ENCODE measurements around the gene RALB. TPM values are rescaled to one million over a fixed set of nuclear protein-coding genes. Genes with fewer than 3 reads are reported as not detected.

The RALB gene
- total RNA-seq, 1 experiment from 2014 or later: 17.1 TPM

DNA sequence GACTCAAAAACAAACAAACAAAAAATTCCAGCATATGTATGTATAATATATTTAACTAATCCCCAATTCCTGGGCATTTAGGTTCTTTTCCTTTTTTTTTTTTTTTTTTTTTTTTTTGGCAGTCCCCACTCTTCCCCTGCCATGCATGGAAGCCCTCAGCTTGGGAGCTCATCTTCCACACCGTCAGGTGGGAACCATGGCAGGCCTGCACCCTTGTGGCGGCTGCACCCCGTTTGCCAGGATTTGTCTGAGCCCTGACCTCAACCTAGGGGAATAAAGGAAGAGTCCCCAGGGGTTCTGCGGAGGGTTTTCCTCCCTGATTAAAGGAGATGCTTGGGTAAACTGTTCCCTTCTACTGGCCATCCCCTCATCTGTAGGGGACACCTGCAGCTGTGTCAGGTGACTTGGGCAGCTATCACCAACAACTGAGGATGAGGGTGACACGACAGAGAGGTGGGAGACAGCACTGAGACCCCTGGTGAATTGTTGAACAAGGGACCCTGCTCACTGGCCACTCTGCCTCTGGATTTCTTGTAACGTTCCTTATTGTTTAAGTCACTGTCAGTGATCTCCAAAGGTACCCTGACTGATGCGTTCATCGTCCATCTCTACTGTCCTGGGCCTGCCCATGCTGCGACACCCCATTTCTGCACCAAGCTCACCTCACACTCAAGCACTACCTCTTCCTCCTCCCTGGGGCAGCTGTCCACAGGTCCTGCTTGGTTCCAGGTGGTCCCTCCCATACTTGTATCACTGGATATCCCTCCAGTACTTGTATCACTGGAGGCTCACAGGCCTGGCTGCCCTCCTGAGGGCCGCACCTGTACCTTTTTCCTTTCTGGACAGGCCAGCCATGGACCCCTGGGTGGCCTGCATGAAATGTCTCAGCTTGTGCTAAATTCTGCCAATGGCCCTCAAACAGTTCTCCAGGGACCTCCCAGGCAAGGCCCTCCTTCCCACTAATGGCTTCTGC is 44.0 kb upstream of the RALB start (continued):
- TF ChIP-seq, protein P1, sequence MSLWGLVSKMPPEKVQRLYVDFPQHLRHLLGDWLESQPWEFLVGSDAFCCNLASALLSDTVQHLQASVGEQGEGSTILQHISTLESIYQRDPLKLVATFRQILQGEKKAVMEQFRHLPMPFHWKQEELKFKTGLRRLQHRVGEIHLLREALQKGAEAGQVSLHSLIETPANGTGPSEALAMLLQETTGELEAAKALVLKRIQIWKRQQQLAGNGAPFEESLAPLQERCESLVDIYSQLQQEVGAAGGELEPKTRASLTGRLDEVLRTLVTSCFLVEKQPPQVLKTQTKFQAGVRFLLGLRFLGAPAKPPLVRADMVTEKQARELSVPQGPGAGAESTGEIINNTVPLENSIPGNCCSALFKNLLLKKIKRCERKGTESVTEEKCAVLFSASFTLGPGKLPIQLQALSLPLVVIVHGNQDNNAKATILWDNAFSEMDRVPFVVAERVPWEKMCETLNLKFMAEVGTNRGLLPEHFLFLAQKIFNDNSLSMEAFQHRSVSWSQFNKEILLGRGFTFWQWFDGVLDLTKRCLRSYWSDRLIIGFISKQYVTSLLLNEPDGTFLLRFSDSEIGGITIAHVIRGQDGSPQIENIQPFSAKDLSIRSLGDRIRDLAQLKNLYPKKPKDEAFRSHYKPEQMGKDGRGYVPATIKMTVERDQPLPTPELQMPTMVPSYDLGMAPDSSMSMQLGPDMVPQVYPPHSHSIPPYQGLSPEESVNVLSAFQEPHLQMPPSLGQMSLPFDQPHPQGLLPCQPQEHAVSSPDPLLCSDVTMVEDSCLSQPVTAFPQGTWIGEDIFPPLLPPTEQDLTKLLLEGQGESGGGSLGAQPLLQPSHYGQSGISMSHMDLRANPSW (CRISPR knock-in tag; conservative IDR thresholded peaks at IDR 0.05; ENCODE audit: low read depth): no peak
- TF ChIP-seq CREB1 (CRISPR knock-in tag; IDR thresholded peaks at IDR 0.05) (no peak), OVOL2 (CRISPR knock-in tag; IDR thresholded peaks at IDR 0.05; ENCODE audit: borderline replicate concordance) (no peak), ESRRA (CRISPR knock-in tag; IDR thresholded peaks at IDR 0.05; ENCODE audit: borderline replicate concordance) (no peak), MYBL2 (CRISPR knock-in tag; IDR thresholded peaks at IDR 0.05) (no peak)
- TF ChIP-seq, protein P2, sequence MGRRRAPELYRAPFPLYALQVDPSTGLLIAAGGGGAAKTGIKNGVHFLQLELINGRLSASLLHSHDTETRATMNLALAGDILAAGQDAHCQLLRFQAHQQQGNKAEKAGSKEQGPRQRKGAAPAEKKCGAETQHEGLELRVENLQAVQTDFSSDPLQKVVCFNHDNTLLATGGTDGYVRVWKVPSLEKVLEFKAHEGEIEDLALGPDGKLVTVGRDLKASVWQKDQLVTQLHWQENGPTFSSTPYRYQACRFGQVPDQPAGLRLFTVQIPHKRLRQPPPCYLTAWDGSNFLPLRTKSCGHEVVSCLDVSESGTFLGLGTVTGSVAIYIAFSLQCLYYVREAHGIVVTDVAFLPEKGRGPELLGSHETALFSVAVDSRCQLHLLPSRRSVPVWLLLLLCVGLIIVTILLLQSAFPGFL (CRISPR knock-in tag; IDR thresholded peaks at IDR 0.05; ENCODE audit: borderline replicate concordance): no peak
- TF ChIP-seq, protein P3, sequence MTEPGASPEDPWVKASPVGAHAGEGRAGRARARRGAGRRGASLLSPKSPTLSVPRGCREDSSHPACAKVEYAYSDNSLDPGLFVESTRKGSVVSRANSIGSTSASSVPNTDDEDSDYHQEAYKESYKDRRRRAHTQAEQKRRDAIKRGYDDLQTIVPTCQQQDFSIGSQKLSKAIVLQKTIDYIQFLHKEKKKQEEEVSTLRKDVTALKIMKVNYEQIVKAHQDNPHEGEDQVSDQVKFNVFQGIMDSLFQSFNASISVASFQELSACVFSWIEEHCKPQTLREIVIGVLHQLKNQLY (CRISPR knock-in tag; IDR thresholded peaks at IDR 0.05): no peak
- TF ChIP-seq, protein P4, sequence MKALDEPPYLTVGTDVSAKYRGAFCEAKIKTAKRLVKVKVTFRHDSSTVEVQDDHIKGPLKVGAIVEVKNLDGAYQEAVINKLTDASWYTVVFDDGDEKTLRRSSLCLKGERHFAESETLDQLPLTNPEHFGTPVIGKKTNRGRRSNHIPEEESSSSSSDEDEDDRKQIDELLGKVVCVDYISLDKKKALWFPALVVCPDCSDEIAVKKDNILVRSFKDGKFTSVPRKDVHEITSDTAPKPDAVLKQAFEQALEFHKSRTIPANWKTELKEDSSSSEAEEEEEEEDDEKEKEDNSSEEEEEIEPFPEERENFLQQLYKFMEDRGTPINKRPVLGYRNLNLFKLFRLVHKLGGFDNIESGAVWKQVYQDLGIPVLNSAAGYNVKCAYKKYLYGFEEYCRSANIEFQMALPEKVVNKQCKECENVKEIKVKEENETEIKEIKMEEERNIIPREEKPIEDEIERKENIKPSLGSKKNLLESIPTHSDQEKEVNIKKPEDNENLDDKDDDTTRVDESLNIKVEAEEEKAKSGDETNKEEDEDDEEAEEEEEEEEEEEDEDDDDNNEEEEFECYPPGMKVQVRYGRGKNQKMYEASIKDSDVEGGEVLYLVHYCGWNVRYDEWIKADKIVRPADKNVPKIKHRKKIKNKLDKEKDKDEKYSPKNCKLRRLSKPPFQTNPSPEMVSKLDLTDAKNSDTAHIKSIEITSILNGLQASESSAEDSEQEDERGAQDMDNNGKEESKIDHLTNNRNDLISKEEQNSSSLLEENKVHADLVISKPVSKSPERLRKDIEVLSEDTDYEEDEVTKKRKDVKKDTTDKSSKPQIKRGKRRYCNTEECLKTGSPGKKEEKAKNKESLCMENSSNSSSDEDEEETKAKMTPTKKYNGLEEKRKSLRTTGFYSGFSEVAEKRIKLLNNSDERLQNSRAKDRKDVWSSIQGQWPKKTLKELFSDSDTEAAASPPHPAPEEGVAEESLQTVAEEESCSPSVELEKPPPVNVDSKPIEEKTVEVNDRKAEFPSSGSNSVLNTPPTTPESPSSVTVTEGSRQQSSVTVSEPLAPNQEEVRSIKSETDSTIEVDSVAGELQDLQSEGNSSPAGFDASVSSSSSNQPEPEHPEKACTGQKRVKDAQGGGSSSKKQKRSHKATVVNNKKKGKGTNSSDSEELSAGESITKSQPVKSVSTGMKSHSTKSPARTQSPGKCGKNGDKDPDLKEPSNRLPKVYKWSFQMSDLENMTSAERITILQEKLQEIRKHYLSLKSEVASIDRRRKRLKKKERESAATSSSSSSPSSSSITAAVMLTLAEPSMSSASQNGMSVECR (CRISPR knock-in tag; IDR thresholded peaks at IDR 0.05; ENCODE audit: borderline replicate concordance): no peak
- TF ChIP-seq, protein P5, sequence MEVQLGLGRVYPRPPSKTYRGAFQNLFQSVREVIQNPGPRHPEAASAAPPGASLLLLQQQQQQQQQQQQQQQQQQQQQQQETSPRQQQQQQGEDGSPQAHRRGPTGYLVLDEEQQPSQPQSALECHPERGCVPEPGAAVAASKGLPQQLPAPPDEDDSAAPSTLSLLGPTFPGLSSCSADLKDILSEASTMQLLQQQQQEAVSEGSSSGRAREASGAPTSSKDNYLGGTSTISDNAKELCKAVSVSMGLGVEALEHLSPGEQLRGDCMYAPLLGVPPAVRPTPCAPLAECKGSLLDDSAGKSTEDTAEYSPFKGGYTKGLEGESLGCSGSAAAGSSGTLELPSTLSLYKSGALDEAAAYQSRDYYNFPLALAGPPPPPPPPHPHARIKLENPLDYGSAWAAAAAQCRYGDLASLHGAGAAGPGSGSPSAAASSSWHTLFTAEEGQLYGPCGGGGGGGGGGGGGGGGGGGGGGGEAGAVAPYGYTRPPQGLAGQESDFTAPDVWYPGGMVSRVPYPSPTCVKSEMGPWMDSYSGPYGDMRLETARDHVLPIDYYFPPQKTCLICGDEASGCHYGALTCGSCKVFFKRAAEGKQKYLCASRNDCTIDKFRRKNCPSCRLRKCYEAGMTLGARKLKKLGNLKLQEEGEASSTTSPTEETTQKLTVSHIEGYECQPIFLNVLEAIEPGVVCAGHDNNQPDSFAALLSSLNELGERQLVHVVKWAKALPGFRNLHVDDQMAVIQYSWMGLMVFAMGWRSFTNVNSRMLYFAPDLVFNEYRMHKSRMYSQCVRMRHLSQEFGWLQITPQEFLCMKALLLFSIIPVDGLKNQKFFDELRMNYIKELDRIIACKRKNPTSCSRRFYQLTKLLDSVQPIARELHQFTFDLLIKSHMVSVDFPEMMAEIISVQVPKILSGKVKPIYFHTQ (CRISPR knock-in tag; IDR thresholded peaks at IDR 0.05): no peak

DNA sequence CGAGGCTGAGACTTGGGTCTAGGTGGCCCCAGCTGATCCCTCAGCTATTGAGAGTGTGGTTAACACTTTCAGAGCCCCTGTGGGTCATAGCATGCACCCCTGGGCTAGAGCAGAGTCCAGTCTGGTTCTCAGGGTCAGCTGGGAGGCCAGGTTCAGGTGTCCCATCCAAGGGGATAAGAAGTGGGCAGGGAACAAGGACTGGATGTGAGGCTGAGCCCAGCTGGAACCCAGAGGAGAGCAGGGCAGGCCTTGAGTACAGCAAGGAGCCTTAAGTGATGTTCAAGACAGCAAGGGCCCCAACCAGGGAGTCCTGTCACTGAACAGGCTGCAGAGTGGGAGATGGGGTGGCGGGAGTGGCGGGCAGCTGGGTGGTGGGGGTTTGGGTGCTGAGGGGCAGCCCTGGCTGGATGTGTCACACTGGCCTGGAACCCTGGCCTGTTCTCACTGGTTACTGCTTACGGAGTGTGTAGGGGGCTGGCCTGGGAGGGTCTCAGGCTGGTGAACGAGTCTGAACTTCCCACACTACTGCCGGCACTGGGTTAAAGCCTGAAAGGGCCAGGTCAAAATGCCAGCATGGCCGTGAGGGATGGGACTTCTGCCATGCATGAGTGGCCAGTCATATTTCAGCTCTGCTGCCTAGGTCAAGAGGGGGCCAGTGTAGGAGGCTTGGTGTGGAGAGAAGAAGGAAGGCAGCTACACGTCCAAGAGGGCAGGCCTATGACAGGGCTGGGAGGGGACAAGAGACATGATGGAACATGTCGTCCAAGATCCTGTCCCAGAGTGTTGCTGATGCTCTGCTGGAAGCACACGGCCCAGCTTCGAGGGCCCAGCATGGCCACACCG is 43.0 kb upstream of the RALB start:
- Mint-ChIP-seq H3K4me1 (peaks cover 4% of the 10 kb centered on the region), H3K27ac (no peak overlapping the region), H3K9me3 (no peaks in the 10 kb centered on the region), H3K27me3 (ENCODE audit: low read depth) (no peaks in the 10 kb centered on the region), H3K4me3 (no peak overlapping the region), H3K36me3 (no peaks in the 10 kb centered on the region)
- DNase-seq (ENCODE audit: low spot score): no peak
- TF ChIP-seq ZNF263 (CRISPR knock-in tag; IDR thresholded peaks at IDR 0.05; ENCODE audit: low read depth) (no peak), TCF7 (CRISPR knock-in tag; IDR thresholded peaks at IDR 0.05; ENCODE audit: low read depth) (no peak), FOXJ3 (CRISPR knock-in tag; IDR thresholded peaks at IDR 0.05; ENCODE audit: borderline replicate concordance) (no peak), TP53 (CRISPR knock-in tag; IDR thresholded peaks at IDR 0.05) (no peak), ZNF423 (CRISPR knock-in tag; IDR thresholded peaks at IDR 0.05) (no peak), FOXK1 (CRISPR knock-in tag; IDR thresholded peaks at IDR 0.05) (no peak)
- TF ChIP-seq, protein P6, sequence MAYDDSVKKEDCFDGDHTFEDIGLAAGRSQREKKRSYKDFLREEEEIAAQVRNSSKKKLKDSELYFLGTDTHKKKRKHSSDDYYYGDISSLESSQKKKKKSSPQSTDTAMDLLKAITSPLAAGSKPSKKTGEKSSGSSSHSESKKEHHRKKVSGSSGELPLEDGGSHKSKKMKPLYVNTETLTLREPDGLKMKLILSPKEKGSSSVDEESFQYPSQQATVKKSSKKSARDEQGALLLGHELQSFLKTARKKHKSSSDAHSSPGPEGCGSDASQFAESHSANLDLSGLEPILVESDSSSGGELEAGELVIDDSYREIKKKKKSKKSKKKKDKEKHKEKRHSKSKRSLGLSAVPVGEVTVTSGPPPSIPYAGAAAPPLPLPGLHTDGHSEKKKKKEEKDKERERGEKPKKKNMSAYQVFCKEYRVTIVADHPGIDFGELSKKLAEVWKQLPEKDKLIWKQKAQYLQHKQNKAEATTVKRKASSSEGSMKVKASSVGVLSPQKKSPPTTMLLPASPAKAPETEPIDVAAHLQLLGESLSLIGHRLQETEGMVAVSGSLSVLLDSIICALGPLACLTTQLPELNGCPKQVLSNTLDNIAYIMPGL (CRISPR knock-in tag; IDR thresholded peaks at IDR 0.05): no peak
- POLR2A ChIA-PET: no interaction called here
- CTCF ChIA-PET: interaction anchor here (1.1 to 1.5 kb wide), 2 partner anchors 34 to 104 kb away, joined by 4 read pairs; no protein-coding TSS in a partner anchor
- ATAC-seq: no peak
